OCI-LY3 (cell line): ENCODE results near the gene LGALS3.

Source experiments
- H2AFZ ChIP-seq: fragments of 200-600, 300-600 bp; shearing (Covaris generic); 2 replicates; pipeline ENCODE4 v1.6.0; 2014; ENCODE audit warnings: antibody characterized with exemption, low read depth, low read length
- H3K27ac ChIP-seq: fragments of 200-600, 300-600 bp; sonication (generic); 2 replicates; pipeline ENCODE4 v1.5.1; 2014; ENCODE audit warnings: mild to moderate bottlenecking, low read length, moderate library complexity, mixed read lengths
- H3K27me3 ChIP-seq: fragments of 200-600, 300-600 bp; sonication (generic); 2 replicates; pipeline ENCODE4 v1.6.1; 2014; ENCODE audit warnings: low read depth, low read length, mixed read lengths
- H3K36me3 ChIP-seq: fragments of 200-600, 300-600 bp; sonication (generic); replicated peaks from 2 replicates; pipeline ENCODE3; 2014; ENCODE audit warnings: low read depth, low read length, mixed read lengths
- H3K4me1 ChIP-seq: fragments of 300-600, 200-600 bp; sonication (generic); 2 replicates; pipeline ENCODE4 v1.6.1; 2014; ENCODE audit warnings: low read length, mixed read lengths
- H3K4me2 ChIP-seq: fragments of 200-600, 300-600 bp; sonication (generic); 2 replicates; pipeline ENCODE4 v1.6.1; 2014; ENCODE audit warnings: low read length, mixed read lengths
- H3K4me3 ChIP-seq: fragments of 300-600, 200-600 bp; sonication (generic); 2 replicates; pipeline ENCODE4 v1.5.1; 2014; ENCODE audit warnings: antibody characterized with exemption, mild to moderate bottlenecking, low read length, moderate library complexity
- H3K79me2 ChIP-seq: fragments of 300-600, 200-600 bp; shearing (Covaris generic); 2 replicates; pipeline ENCODE4 v1.6.1; 2014; ENCODE audit warnings: mild to moderate bottlenecking, low read length, mixed read lengths
- H3K9ac ChIP-seq: fragments of 300-600, 200-600 bp; shearing (Covaris generic); 2 replicates; pipeline ENCODE4 v1.6.0; 2014; ENCODE audit warnings: mild to moderate bottlenecking, low read length, moderate library complexity
- H3K9me3 ChIP-seq: fragments of 200-600, 300-600 bp; shearing (Covaris generic); 2 replicates; pipeline ENCODE4 v1.6.1; 2014; ENCODE audit warnings: low read length, mixed read lengths; ENCODE audit not compliant: insufficient read depth
- H4K20me1 ChIP-seq: fragments of 200-600, 300-600 bp; sonication (generic); 2 replicates; pipeline ENCODE4 v1.6.1; 2016; ENCODE audit warnings: low read length, mixed read lengths; ENCODE audit not compliant: insufficient read depth
- CTCF ChIP-seq: fragments of 200-600, 300-600 bp; sonication (generic); IDR thresholded peaks from 2 replicates; pipeline ENCODE4 v1.5.1; 2014; ENCODE audit warnings: antibody characterized with exemption, low read length, low read depth
- EZH2phosphoT487 ChIP-seq: fragments of 200-600 bp; shearing (Covaris generic); IDR thresholded peaks from 2 replicates; pipeline ENCODE4 v1.6.1; 2018; ENCODE audit warnings: antibody characterized with exemption, mixed run types, low read depth

The LGALS3 gene

GRCh38 chr14:55102141-55102621 is 26.9 kb upstream of the LGALS3 start:
- H3K4me1 ChIP-seq: peaks cover 62% of the 10 kb centered on the region
- no peaks in the 10 kb centered on the region for H4K20me1 ChIP-seq
- H3K27me3 ChIP-seq: no peaks in the 10 kb centered on the region
- H3K4me2 ChIP-seq: peak overlapping the region; percentile 77
- peak overlapping the region; percentile 43 for H3K27ac ChIP-seq
- H3K9ac ChIP-seq: no peak overlapping the region
- no peak overlapping the region for H2AFZ ChIP-seq
- no peaks in the 10 kb centered on the region for H3K9me3 ChIP-seq
- H3K4me3 ChIP-seq: peak overlapping the region; percentile 55
- H3K79me2 ChIP-seq: no peaks in the 10 kb centered on the region
- no peak for TF ChIP-seq CTCF
- TF ChIP-seq EZH2phosphoT487: no peak
- no peaks in the 10 kb centered on the region for H3K36me3 ChIP-seq

GRCh38 chr14:55103005-55103640 is 25.9 kb upstream of the LGALS3 start:
- H2AFZ ChIP-seq: peak overlapping the region; percentile 84
- peaks cover 53% of the 10 kb centered on the region for H3K4me1 ChIP-seq
- TF ChIP-seq EZH2phosphoT487: no peak
- TF ChIP-seq CTCF: no peak
- H3K9ac ChIP-seq: peak overlapping the region; percentile 41
- H3K36me3 ChIP-seq: no peaks in the 10 kb centered on the region
- peak overlapping the region; percentile 55 for H3K4me3 ChIP-seq
- H3K27ac ChIP-seq: peak overlapping the region; percentile 39
- H3K4me2 ChIP-seq: peak overlapping the region; percentile 77
- H4K20me1 ChIP-seq: no peaks in the 10 kb centered on the region
- no peaks in the 10 kb centered on the region for H3K79me2 ChIP-seq
- no peaks in the 10 kb centered on the region for H3K9me3 ChIP-seq
- no peaks in the 10 kb centered on the region for H3K27me3 ChIP-seq

- Histone ChIP-seq H3K4me3 (no peak overlapping the region), H3K4me2 (peak overlapping the region; percentile 77), H3K36me3 (no peaks in the 10 kb centered on the region), H3K9me3 (no peaks in the 10 kb centered on the region), H3K79me2 (no peaks in the 10 kb centered on the region), H3K4me1 (peaks cover 41% of the 10 kb centered on the region), H3K9ac (no peak overlapping the region), H3K27me3 (no peaks in the 10 kb centered on the region), H4K20me1 (no peaks in the 10 kb centered on the region), H2AFZ (0 out of 2 replicates have a peak overlapping the region, but pooled peaks have one; percentile 84), H3K27ac (0 out of 2 replicates have a peak overlapping the region, but pooled peaks have one; percentile 39)
- TF ChIP-seq CTCF: no peak
- no peak for TF ChIP-seq EZH2phosphoT487
Measured at GRCh38 chr14:55103971-55104954, 24.8 kb upstream of the LGALS3 start.

GRCh38 chr14:55105991-55106390 is 23.1 kb upstream of the LGALS3 start:
- Histone ChIP-seq H3K9me3 (no peaks in the 10 kb centered on the region), H3K4me1 (peaks cover 28% of the 10 kb centered on the region), H3K27ac (no peak overlapping the region), H4K20me1 (no peaks in the 10 kb centered on the region), H2AFZ (no peak overlapping the region), H3K36me3 (no peaks in the 10 kb centered on the region), H3K4me2 (no peak overlapping the region), H3K27me3 (no peaks in the 10 kb centered on the region), H3K4me3 (no peak overlapping the region), H3K79me2 (no peaks in the 10 kb centered on the region), H3K9ac (no peak overlapping the region)
- TF ChIP-seq EZH2phosphoT487 (no peak), CTCF (no peak)
